Measurements from ENCODE around the gene OPN3.

- TF ChIP-seq BACH2 (CRISPR knock-in tag; IDR thresholded peaks at IDR 0.05; ENCODE audit: borderline replicate concordance) (no peak), TOX (CRISPR knock-in tag; IDR thresholded peaks at IDR 0.05; ENCODE audit: borderline replicate concordance) (no peak), GLIS3 (CRISPR knock-in tag; IDR thresholded peaks at IDR 0.05) (no peak), ZNF70 (CRISPR knock-in tag; IDR thresholded peaks at IDR 0.05) (no peak), PATZ1 (CRISPR knock-in tag; IDR thresholded peaks at IDR 0.05; ENCODE audit: borderline replicate concordance) (no peak), ZNF8 (CRISPR knock-in tag; IDR thresholded peaks at IDR 0.05) (no peak), ZFP3 (CRISPR knock-in tag; IDR thresholded peaks at IDR 0.05) (no peak), ZFP30 (CRISPR knock-in tag; IDR thresholded peaks at IDR 0.05) (no peak), ISL1 (CRISPR knock-in tag; IDR thresholded peaks at IDR 0.05) (no peak), TSHZ2 (CRISPR knock-in tag; IDR thresholded peaks at IDR 0.05) (no peak), ARNTL (CRISPR knock-in tag; IDR thresholded peaks at IDR 0.05; ENCODE audit: borderline replicate concordance, low read depth) (no peak), CSDC2 (CRISPR knock-in tag; IDR thresholded peaks at IDR 0.05) (no peak), ZC3H10 (CRISPR knock-in tag; IDR thresholded peaks at IDR 0.05) (no peak), ESRRG (CRISPR knock-in tag; IDR thresholded peaks at IDR 0.05) (no peak)
Measured at GRCh38 chr1:241678536-241678935, 38.4 kb upstream of the OPN3 start.
